GM18511 (cell line): ENCODE data around the gene MED15.

ENCODE experiments used
- ATAC-seq: cut with Tn5 transposase; IDR thresholded peaks from one replicate; pipeline ENCODE4 v1.9.1; 2021; ENCODE audit warnings: mild to moderate bottlenecking, moderate library complexity; ENCODE audit not compliant: unreplicated experiment

Gene MED15

GRCh38 chr22:20580611-20581502 lies 73.4 kb downstream of the MED15 start:
- ATAC-seq = no peak

- ATAC-seq = no peak
Measured at GRCh38 chr22:20581503-20582170, 74.2 kb downstream of the MED15 start.

GRCh38 chr22:20582171-20582511 lies 74.7 kb downstream of the MED15 start:
- ATAC-seq = no peak

GRCh38 chr22:20582520-20583361 lies 75.3 kb downstream of the MED15 start:
- no peak for ATAC-seq

DNA sequence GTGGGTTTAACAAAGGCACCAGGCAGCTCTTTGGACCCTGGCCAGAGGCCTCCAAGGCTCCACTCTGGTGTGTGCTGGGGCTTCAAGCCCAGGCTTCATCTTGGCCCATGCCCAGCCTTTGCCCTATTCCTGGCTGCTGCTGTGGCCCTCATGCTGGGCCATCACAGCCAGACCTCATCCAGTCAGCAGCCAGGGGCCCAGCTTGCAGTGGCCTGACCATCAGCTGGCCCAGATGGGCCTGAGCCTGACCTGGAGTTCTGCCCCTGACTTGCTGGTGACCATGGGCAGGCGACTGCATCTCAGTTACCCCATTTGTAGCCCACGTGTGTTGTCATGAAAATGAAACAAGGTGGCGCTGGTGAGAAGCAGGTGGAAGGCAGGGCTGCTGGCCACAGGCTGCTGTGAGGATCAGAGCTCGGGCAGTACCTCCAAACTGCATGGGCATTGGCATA lies 76.1 kb downstream of the MED15 start:
- no peak for ATAC-seq

- ATAC-seq = no peak
Measured at GRCh38 chr22:20584029-20584871, 76.8 kb downstream of the MED15 start.

- ATAC-seq = no peak
Measured at GRCh38 chr22:20584872-20585638, 77.6 kb downstream of the MED15 start.

DNA sequence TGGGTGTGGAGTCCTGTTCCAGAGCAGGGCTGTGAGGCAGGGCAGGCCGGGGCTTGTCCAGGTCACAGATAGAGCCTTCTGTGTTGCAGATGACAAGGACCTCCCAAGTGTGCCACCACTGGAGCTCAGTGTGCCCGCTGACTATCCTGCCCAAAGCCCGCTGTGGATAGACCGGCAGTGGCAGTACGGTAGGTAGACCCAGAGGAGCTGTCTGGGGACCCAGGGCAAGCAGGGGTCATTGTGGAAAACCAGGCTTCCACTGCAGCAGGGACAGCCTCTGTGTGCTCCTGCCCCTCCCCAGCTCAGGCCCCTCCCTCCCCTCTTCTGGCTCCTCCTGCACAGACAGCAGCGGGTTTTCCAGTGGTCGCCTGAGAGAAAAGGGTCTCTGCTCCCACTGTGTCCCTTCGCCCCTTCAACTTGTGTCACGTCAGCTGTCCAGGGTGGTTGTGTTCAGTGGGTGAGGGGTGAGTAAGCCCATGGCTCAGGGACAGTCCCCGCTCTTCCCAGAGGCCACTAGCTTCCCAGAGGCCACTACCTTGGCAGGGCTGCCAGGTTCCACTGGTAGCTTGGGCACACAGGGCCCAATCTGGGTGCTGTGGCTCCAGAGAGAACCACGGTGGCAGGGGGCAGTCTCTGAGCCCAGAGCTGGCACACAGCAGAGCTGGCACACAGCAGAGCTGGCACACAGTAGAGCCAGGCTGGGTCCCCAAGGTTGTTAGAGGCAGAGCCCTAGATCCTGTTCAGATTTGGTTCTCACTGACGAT lies 78.4 kb downstream of the MED15 start:
- no peak for ATAC-seq

- no peak for ATAC-seq
Measured at GRCh38 chr22:20586403-20586745, 79.0 kb downstream of the MED15 start.

GRCh38 chr22:20587206-20587958 lies 80.0 kb downstream of the MED15 start:
- no peak for ATAC-seq

GRCh38 chr22:20588092-20588842 lies 80.9 kb downstream of the MED15 start:
- no peak for ATAC-seq

- no peak for ATAC-seq
Measured at GRCh38 chr22:20588843-20589581, 81.6 kb downstream of the MED15 start.

GRCh38 chr22:20589614-20590476 lies 82.4 kb downstream of the MED15 start:
- no peak for ATAC-seq

DNA sequence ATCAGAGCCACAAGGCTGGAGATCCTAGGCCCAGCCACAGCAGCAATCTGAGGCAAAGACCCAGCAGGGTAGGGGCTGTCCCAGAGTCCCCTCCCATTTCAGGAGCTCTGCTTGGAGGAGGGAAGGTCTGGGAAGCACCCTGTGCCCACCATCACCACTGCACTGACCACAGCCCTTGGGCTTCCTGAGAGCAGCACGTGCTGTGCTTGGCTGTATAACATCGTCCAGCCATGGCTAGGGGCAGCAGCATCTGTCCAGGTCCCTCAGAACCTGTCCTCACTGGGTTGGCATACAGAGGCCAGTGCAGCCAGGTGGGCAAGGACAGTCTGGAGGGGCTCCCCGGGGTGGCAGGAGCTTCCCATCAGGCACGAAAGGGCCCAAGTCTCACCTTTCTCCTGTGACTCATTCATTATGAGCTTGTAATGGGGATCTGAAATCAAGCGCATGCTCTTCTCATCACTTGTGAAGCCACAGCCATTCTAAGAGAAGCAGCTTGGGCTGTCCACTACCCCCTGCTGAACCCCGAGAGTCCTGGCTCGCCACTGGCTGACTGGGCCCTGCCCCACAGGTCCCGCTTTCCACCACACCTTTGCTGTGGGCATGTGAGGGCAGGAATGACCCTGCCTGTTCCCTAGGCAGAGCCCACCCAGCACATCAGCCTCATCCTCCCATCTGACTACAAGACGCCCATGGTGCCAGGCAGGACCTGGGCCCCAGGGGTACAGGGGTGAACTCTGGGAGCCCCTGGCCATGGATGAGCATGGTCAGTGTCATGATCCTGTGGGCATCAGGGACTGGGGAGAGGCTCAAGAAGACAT lies 83.3 kb downstream of the MED15 start:
- ATAC-seq = no peak

GRCh38 chr22:20591295-20591645 lies 83.9 kb downstream of the MED15 start:
- no peak for ATAC-seq
